Subcutaneous abdominal adipose tissue (tissue), 5 donors: Measurements from ENCODE around the gene TMEM272.

Experiments
- H3K27ac ChIP-seq: one replicate; pipeline ENCODE4 v1.7.0; 2013; ENCODE audit warnings: low read depth, mild to moderate bottlenecking, inconsistent platforms, low read length, moderate library complexity
- H3K27me3 ChIP-seq, 5 donors: one replicate each; pipeline ENCODE4 v1.7.0; 2013; ENCODE audit warnings: low read length in 5 of 5, inconsistent platforms in 1 of 5; ENCODE audit not compliant: control insufficient read depth in 5 of 5, insufficient read depth in 4 of 5
- H3K36me3 ChIP-seq, 5 donors: one replicate each; pipeline ENCODE4 v1.7.0; 2013; ENCODE audit warnings: low read length in 5 of 5; ENCODE audit not compliant: control insufficient read depth in 5 of 5, insufficient read depth in 5 of 5
- H3K4me1 ChIP-seq, 5 donors: one replicate each; pipeline ENCODE4 v1.7.0; 2013; ENCODE audit warnings: low read length in 5 of 5, mild to moderate bottlenecking in 3 of 5, moderate library complexity in 1 of 5; ENCODE audit not compliant: control insufficient read depth in 5 of 5, insufficient read depth in 5 of 5
- H3K4me3 ChIP-seq, 5 donors: one replicate each; pipeline ENCODE4 v1.7.0; 2013; ENCODE audit warnings: low read length in 5 of 5, low read depth in 1 of 5
- H3K9ac ChIP-seq, 5 donors: one replicate each; pipeline ENCODE4 v1.7.0; 2013; ENCODE audit warnings: low read length in 5 of 5, mild to moderate bottlenecking in 4 of 5, moderate library complexity in 3 of 5
- H3K9me3 ChIP-seq, 5 donors: one replicate each; pipeline ENCODE4 v1.7.0; 2013; ENCODE audit warnings: low read length in 5 of 5; ENCODE audit not compliant: control insufficient read depth in 5 of 5
- donor health status: healthy.
- donor health status: healthy.
- donor health status: healthy.
- donor health status: healthy.
- donor health status: healthy.

TMEM272 gene

DNA sequence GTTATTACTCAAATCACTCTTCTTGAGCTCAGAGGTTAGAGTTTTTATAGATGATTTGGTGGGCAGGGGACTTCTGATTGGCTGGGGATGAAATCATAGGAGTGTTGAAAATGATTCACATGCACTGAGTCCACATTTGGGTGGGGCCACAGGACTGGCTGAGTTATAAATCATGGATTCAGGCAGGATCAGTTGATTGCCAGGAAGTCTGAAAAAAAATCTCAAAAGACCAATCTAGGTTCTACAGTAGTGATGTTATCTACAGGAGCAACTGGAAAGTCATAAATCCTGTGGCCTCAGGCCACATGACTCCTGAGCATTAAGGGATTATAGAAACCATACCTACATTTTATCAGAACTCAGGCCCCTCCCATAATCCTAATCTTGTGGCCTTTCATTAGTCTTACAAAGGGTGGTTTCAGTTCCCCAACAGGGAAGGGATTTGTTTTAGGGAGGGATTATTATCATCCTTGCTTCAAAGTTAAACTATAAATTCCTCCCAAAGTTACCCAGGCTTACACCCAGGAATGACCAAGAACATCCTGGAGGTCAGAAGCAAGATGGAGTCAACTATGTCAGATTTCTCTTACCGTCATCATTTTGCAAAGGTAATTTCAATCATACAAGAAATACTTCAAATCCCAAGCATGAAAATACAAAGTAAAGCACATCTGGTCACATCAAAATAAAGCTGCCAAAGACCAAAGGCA is 11.2 kb upstream of the TMEM272 start:
- H3K4me1 ChIP-seq, result no peaks in the 10 kb centered on the region
- H3K9ac ChIP-seq, result no peak overlapping the region
- no peak overlapping the region for H3K27ac ChIP-seq
- peaks cover 0 to 4% (median 0%) of the 10 kb centered on the region in 5 donors for H3K27me3 ChIP-seq
- peaks cover 0 to 2% (median 0%) of the 10 kb centered on the region in 5 donors for H3K9me3 ChIP-seq
- no peak overlapping the region for H3K4me3 ChIP-seq
- H3K36me3 ChIP-seq, result no peaks in the 10 kb centered on the region

DNA sequence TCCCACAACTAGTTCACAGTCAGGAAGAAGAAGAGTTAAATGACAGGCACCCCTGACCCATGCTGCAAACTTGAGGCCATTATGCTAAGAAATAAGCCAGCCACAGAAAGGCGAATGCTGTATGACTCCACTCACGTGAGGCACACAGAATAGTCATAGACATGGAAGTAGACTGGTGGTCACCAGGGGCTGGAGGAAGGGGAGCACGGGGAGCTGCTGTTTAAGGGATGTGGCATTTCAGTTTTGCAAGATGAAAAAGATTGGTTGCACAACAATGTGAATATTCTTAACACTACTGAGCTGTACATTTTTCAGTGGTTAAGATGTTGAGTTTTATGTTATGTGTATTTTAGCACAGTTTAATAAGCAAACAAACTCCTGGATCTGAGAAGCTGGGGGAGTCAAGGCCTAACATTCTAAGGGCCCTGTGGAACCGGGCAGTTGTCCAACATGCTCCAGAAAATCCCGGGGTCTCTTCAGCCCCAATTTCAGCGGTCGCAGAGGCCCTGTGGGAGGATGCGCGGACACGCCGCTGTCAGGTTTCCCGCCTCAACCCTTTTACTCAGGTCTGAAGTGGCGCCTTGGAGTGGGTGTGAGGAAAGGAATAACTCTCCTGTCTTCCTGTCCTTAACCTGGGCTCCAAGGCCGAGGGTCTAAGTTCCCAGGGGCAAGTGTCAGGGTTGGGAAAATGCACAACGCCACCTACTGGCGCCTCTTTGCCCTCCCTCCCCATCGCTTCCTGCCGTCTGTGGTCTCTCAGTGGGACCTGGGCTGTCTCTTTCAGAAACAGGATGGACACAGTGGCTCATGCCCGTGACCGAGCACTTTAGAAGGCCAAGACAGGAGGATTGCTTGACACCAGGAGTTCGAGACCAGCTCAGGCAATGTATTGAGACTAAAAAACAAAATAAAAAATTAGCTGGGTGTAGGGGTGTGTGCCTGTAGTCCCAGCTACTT is 4.4 kb upstream of the TMEM272 start:
- Histone ChIP-seq H3K36me3 (no peaks in the 10 kb centered on the region), H3K4me3 (no peak overlapping the region), H3K4me1 (peaks cover 0 to 6% (median 6%) of the 10 kb centered on the region in 5 donors), H3K27me3 (peaks cover 0 to 1% (median 0%) of the 10 kb centered on the region in 5 donors), H3K9me3 (no peaks in the 10 kb centered on the region), H3K27ac (no peak overlapping the region), H3K9ac (no peak overlapping the region)

DNA sequence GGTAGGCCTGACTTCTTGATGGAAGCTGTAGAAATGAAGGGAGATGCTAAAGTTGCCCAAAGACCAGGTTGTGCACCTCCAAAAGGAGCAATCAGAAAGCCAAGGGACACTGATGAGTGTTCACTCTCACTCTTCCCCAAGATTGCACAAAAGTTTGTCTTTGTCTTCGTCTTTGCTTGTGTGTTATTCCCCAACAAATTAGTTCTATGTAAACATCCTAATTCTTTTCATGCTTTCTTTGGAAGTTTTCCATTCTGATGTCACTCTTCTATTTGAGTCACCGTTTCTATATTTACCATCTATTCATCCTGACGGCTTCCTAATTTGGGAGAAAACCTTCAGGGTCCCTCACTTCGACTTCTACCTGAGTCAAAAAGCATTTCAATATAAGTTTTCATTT is 3.7 kb upstream of the TMEM272 start:
- Histone ChIP-seq H3K36me3 (no peaks in the 10 kb centered on the region), H3K9ac (no peak overlapping the region), H3K9me3 (no peaks in the 10 kb centered on the region), H3K27ac (no peak overlapping the region), H3K27me3 (peaks cover 0 to 4% (median 0%) of the 10 kb centered on the region in 5 donors), H3K4me3 (no peak overlapping the region), H3K4me1 (peaks cover 0 to 6% (median 6%) of the 10 kb centered on the region in 5 donors)

DNA sequence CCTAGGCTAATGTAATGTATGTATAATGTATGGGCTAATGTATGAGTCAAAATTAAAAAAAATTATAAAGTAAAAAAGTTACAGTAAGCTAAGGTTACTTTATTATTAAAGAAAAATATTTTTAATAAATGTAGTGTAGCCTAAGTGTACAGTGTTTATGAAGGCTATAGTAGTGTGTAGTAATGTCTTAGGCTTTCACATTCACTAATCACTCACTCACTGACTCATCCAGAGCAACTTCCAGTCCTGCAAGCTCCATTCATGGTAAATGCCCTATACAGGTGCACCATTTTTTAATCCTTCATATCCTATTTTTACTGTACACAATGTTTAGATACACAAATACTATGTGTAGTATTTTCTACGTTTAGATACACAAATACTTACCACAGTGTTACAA is 1.8 kb upstream of the TMEM272 start:
- peaks cover 0 to 4% (median 0%) of the 10 kb centered on the region in 5 donors for H3K27me3 ChIP-seq
- H3K9ac ChIP-seq, result no peak overlapping the region
- no peaks in the 10 kb centered on the region for H3K9me3 ChIP-seq
- peaks cover 0 to 6% (median 6%) of the 10 kb centered on the region in 5 donors for H3K4me1 ChIP-seq
- no peak overlapping the region for H3K4me3 ChIP-seq
- H3K36me3 ChIP-seq, result no peaks in the 10 kb centered on the region
- no peak overlapping the region for H3K27ac ChIP-seq

- Histone ChIP-seq H3K4me3 (peak overlapping the region in 3 of 5 donors; percentile 30 to 38 (median 37)), H3K27ac (no peak overlapping the region), H3K9ac (no peak overlapping the region), H3K9me3 (no peaks in the 10 kb centered on the region), H3K4me1 (peaks cover 0 to 6% (median 6%) of the 10 kb centered on the region in 5 donors), H3K36me3 (no peaks in the 10 kb centered on the region), H3K27me3 (peaks cover 0 to 7% (median 0%) of the 10 kb centered on the region in 5 donors)
Measured at GRCh38 chr13:51845574-51846318, 769 bp upstream of the TMEM272 start.

GRCh38 chr13:51843529-51843928 is 1.4 kb downstream of the TMEM272 start:
- Histone ChIP-seq H3K9me3 (no peaks in the 10 kb centered on the region), H3K4me3 (no peak overlapping the region), H3K4me1 (peaks cover 0 to 6% (median 6%) of the 10 kb centered on the region in 5 donors), H3K27ac (no peak overlapping the region), H3K27me3 (peaks cover 0 to 8% (median 0%) of the 10 kb centered on the region in 5 donors), H3K36me3 (no peaks in the 10 kb centered on the region), H3K9ac (no peak overlapping the region)

- Histone ChIP-seq H3K9ac (no peak overlapping the region), H3K27me3 (peaks cover 0 to 8% (median 0%) of the 10 kb centered on the region in 5 donors), H3K4me3 (no peak overlapping the region), H3K9me3 (no peaks in the 10 kb centered on the region), H3K4me1 (peaks cover 0 to 6% (median 6%) of the 10 kb centered on the region in 5 donors), H3K36me3 (no peaks in the 10 kb centered on the region), H3K27ac (no peak overlapping the region)
Measured at GRCh38 chr13:51841732-51842131, 3.2 kb downstream of the TMEM272 start.

- peaks cover 0 to 6% (median 6%) of the 10 kb centered on the region in 5 donors for H3K4me1 ChIP-seq
- H3K9ac ChIP-seq, result no peak overlapping the region
- H3K4me3 ChIP-seq, result no peak overlapping the region
- peaks cover 0 to 8% (median 0%) of the 10 kb centered on the region in 5 donors for H3K27me3 ChIP-seq
- H3K9me3 ChIP-seq, result no peaks in the 10 kb centered on the region
- no peaks in the 10 kb centered on the region for H3K36me3 ChIP-seq
- no peak overlapping the region for H3K27ac ChIP-seq
Measured at GRCh38 chr13:51840917-51841316, 4.1 kb downstream of the TMEM272 start.

DNA sequence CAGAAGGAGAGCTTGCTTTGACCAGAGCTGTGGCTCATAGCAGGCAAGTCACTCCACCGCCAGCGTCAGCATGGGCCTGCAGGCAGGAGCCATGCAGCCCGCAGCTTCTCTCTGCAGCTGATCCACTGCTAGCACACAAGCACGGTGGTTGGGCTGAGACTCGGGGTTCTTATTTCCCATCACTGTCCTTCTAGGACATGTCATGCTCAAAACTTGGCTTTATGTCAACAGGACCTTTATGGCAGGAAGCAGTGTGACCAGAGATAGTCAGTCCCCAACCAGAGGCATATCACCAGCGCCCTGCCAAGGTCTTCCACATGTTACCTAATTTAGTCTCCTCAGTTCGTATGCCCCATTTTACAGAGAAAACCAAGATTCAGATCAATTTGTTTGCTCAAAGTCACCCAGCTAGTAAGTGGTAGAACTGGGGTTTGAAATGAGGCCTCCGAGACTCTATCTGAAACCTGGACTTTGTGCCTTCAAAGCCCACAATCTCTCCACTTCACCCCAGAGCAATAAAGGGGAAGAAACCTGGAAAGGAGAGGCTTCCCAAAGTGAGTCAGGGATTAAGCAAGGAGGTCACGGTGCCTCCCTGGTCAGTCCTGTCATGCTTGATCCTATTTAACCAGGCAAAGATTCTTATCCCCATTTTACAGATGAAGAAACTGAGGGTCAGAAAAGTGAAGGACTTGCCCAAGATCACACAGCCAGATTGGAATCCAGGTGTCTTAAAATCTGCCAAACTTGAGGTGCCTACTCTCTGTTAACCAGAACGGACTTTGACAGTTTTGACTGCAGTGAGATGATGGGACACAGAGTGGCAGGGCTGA is 5.1 kb downstream of the TMEM272 start:
- Histone ChIP-seq H3K27ac (no peak overlapping the region), H3K36me3 (no peaks in the 10 kb centered on the region), H3K9ac (no peak overlapping the region), H3K9me3 (no peaks in the 10 kb centered on the region), H3K4me3 (no peak overlapping the region), H3K27me3 (peaks cover 0 to 8% (median 0%) of the 10 kb centered on the region in 5 donors), H3K4me1 (peaks cover 0 to 2% (median 2%) of the 10 kb centered on the region in 5 donors)
